ENCODE results near the gene ERCC6L2.

DNA sequence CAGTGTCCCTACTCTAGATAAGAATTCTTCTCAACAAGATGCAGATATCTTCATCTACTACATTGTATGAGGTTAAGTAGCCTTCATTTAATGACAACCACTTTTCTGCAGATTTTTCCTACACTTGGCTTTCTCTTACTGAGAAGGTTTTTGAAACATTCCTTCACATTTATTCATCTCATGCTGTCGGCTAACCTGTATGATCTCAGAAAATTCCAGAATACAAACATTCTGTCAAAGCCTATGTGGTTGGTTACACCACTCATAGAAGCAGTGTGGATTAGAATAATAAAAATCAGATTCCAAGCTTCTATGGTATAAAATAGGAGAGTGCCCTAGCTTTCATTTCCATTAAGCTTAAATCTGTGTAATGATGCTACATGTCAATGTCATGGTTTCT is 39.4 kb upstream of the ERCC6L2 start:
- TF ChIP-seq, protein P1, sequence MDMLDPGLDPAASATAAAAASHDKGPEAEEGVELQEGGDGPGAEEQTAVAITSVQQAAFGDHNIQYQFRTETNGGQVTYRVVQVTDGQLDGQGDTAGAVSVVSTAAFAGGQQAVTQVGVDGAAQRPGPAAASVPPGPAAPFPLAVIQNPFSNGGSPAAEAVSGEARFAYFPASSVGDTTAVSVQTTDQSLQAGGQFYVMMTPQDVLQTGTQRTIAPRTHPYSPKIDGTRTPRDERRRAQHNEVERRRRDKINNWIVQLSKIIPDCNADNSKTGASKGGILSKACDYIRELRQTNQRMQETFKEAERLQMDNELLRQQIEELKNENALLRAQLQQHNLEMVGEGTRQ (IDR thresholded peaks at IDR 0.05) = no peak
- no peak for TF ChIP-seq HOXB13 (CRISPR knock-in tag; IDR thresholded peaks at IDR 0.05; ENCODE audit: low read depth)
- TF ChIP-seq, protein P2, sequence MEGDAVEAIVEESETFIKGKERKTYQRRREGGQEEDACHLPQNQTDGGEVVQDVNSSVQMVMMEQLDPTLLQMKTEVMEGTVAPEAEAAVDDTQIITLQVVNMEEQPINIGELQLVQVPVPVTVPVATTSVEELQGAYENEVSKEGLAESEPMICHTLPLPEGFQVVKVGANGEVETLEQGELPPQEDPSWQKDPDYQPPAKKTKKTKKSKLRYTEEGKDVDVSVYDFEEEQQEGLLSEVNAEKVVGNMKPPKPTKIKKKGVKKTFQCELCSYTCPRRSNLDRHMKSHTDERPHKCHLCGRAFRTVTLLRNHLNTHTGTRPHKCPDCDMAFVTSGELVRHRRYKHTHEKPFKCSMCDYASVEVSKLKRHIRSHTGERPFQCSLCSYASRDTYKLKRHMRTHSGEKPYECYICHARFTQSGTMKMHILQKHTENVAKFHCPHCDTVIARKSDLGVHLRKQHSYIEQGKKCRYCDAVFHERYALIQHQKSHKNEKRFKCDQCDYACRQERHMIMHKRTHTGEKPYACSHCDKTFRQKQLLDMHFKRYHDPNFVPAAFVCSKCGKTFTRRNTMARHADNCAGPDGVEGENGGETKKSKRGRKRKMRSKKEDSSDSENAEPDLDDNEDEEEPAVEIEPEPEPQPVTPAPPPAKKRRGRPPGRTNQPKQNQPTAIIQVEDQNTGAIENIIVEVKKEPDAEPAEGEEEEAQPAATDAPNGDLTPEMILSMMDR (IDR thresholded peaks at IDR 0.05) = no peak
- no peak for TF ChIP-seq POLR2A (IDR thresholded peaks at IDR 0.05; ENCODE audit: low read length)
- no peak for TF ChIP-seq MAZ (IDR thresholded peaks at IDR 0.05; ENCODE audit: borderline replicate concordance, low read depth, low read length)
- no peak for TF ChIP-seq ZFP36 (IDR thresholded peaks at IDR 0.05; ENCODE audit: borderline replicate concordance, partially characterized antibody)
- no peak for TF ChIP-seq NR3C1 (IDR thresholded peaks at IDR 0.05)
- no peak for TF ChIP-seq GATA3 (IDR thresholded peaks at IDR 0.05; ENCODE audit: borderline replicate concordance)

Measured in A549 (cell line).